NB4 (cell line): Measurements from ENCODE around the gene OR2Z1.
"Not testable (repeated sequence)": the region's sequence is repeated elsewhere in the genome, so short reads cannot be mapped to it uniquely, and the experiment has no call there.

Experiments
- POLR2A ChIP-seq: IDR thresholded peaks from 2 replicates; pipeline ENCODE4 v1.6.1; 2011; ENCODE audit warnings: mild to moderate bottlenecking; ENCODE audit not compliant: insufficient read length; ENCODE audit errors: extremely low read depth
- TF ChIP-seq, protein P1 (sequence below): IDR thresholded peaks from one replicate; pipeline ENCODE4 v1.5.1; 2012; ENCODE audit warnings: low read depth, low read length
- TF ChIP-seq, protein P2 (sequence below): IDR thresholded peaks from 2 replicates; pipeline ENCODE4 v1.6.1; 2011; ENCODE audit warnings: low read depth, low read length

DNA sequence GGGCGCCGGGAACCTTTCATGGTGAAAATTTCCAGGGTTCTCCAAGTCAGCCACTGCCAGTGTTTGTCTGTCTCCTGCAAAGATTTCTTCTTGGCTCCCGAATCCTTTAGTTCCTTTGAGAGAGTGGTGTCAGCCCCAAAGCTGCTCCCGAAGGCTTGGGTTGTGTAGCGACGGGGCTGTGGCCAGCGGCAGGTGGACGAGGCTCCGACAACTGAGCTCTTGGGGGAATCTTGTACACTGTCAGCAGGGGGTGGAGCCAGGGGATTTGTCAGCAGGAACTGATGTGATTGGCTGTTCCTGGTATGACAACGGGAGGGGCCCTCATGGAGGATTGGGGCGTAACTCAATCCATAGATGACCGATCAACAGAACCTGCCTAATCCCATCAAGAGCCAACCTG lies 52.2 kb downstream of the OR2Z1 start:
- TF ChIP-seq, protein P1, sequence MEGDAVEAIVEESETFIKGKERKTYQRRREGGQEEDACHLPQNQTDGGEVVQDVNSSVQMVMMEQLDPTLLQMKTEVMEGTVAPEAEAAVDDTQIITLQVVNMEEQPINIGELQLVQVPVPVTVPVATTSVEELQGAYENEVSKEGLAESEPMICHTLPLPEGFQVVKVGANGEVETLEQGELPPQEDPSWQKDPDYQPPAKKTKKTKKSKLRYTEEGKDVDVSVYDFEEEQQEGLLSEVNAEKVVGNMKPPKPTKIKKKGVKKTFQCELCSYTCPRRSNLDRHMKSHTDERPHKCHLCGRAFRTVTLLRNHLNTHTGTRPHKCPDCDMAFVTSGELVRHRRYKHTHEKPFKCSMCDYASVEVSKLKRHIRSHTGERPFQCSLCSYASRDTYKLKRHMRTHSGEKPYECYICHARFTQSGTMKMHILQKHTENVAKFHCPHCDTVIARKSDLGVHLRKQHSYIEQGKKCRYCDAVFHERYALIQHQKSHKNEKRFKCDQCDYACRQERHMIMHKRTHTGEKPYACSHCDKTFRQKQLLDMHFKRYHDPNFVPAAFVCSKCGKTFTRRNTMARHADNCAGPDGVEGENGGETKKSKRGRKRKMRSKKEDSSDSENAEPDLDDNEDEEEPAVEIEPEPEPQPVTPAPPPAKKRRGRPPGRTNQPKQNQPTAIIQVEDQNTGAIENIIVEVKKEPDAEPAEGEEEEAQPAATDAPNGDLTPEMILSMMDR: not testable (repeated sequence)
- TF ChIP-seq, protein P2, sequence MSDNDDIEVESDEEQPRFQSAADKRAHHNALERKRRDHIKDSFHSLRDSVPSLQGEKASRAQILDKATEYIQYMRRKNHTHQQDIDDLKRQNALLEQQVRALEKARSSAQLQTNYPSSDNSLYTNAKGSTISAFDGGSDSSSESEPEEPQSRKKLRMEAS: not testable (repeated sequence)
- not testable (repeated sequence) for TF ChIP-seq POLR2A
